HG02610 (cell line): Measurements from ENCODE around the gene TRDMT1.

Source experiments
- ATAC-seq: cut with Tn5 transposase; IDR thresholded peaks from one replicate; pipeline ENCODE4 v1.9.1; 2021; ENCODE audit warnings: mild to moderate bottlenecking, moderate library complexity; ENCODE audit not compliant: unreplicated experiment

TRDMT1 gene, protein sequence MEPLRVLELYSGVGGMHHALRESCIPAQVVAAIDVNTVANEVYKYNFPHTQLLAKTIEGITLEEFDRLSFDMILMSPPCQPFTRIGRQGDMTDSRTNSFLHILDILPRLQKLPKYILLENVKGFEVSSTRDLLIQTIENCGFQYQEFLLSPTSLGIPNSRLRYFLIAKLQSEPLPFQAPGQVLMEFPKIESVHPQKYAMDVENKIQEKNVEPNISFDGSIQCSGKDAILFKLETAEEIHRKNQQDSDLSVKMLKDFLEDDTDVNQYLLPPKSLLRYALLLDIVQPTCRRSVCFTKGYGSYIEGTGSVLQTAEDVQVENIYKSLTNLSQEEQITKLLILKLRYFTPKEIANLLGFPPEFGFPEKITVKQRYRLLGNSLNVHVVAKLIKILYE

DNA sequence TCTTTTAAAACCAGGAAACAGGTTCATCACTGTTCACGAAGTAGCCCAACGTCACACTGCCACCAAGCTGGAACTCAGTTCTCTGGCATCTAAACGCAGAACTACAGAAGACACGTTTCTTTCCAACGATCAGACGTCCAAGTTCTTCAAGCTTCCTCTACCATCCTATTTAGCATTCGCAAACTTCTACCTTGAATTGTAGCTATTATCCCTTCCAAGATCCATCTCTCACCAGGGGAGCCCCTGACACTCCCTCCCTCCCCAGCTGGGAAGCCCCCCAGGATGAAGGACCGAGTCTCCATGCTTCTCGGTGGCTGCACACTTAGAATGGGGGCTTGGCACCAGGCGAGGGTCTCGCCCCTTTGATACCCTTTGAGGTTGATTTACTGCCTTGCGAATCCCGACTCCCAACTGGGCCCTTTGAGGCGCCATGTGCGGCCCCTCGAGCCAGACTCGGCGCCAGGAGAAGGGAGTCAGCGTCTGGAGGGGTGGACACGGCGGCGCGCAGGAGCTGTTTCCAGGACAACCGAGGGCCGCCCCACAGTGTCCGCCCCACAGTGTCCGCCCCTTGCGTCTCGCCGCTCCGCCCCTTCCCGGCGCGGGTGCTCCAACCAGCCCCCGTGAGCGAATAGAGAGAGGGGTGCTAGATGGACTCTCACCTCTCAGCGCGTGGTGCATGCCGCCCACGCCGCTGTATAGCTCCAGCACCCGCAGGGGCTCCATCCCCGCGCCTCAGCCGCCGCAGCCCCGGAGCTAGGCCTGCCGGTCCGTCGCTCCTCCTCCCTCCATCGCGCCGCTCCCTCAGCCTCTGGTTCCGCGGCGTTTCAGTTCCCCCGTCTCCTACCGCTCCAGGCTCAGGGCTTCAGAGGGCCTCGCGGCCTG is at the start of gene TRDMT1:
TRDMT1 (minus strand) TSS at position 761 of the 882 bp plus-strand sequence; CDS start at position 723, 38 bp downstream.
- ATAC-seq, result peak; percentile 98

DNA sequence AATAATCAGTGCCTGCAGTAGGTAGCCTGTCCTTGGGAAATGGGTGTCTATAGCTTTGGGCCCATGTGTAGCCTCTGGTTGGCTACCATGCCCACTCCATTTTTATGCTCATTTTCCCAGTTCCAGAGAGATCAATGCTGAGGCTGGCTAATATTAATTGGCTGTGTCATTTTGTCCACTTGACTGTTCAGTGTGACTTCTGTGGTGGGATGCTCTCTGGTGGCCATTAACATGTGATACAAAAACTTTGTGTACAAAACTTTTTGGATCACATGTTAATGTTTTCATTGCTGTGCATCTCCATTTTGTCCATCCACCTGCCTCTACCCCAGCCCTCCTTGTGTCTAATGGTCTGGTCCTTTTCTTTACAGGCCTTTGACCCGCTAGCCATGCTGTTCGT is 49.3 kb upstream of the TRDMT1 start:
- ATAC-seq, result no peak

DNA sequence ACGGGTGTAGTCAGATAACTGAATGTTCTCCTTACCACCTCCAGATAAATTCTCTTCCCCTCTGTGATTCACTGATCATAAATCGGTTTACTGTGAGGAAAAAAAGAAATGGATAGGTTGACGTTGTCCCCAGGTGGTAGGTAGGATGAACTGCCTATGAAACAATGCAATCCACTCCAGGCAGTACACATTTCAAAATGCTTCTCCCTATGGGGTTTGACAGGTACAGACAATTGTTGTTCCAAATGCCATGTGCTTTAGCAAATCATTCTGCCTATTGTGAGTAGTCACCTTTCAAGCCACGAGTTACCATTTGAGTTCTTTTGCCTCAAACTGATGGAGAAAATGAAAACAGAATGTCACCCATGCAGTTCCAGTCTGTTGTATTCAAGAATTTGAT is 48.3 kb upstream of the TRDMT1 start:
- no peak for ATAC-seq

DNA sequence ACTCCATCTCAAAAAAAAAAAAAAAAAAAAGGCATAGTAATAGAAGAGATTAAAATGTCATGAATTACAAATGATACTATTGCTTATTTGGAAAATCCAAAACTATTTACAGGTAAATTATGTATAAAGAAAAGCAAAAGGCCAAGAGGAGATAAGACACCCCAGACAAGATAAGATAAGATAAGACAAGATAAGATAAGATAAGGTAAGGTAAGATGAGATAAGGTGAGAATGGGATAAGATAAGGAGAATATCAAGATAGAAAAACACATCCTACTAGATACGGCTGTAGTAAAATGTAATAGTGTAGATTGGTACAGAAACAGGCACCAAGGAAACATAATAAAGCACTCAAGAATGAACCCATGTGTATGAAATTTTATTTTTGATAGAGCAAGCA is 47.5 kb upstream of the TRDMT1 start:
- ATAC-seq, result no peak

DNA sequence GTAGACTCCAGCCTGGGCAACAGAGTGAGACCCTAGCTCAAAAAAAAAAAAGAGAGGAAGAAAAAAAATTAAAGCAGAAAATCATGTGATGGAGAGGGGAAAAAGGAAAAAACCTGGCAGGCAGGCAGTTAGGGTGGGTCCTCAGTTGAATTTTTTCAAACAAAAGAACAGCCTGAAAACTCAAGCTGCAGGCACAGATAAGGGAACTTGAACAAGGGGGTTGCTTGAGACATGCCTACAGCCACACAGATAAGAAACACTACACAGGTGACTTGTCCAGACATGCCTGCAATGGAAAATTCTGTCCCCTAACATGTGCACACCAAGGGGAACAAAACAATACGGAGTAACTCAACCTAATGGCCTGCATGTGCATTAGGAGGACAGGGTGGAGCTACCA is 45.7 kb upstream of the TRDMT1 start:
- ATAC-seq, result no peak

DNA sequence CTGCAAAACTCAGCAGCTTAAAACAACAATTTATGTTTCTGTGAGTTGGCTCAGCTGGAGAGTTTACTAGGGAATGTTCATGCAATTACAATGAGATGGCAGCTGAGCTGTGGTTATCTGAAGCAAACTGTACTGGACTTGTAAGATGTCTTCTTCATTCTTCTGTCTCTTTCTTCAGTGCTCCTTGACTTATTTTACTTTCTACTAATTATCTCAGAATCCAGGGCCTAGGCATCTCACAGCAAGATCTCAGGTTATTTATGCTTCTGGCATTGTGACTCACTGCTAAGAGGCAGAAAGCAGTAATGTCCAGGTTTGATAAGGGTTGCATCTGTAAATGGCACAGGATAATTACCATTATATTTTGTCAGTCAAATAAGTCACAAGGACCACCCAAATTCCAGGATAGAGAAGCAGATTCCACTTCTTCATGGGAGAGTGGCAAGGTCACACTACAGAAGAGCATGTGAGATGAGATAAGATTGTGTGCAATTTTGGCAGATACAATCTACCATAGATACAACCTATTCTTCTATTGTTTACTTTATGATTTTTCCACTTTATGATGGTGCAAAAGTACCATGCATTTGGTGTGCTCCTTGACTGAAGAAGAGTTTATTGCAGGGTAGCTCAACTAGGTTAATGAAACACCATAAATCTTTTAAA is 43.4 kb upstream of the TRDMT1 start:
- no peak for ATAC-seq

DNA sequence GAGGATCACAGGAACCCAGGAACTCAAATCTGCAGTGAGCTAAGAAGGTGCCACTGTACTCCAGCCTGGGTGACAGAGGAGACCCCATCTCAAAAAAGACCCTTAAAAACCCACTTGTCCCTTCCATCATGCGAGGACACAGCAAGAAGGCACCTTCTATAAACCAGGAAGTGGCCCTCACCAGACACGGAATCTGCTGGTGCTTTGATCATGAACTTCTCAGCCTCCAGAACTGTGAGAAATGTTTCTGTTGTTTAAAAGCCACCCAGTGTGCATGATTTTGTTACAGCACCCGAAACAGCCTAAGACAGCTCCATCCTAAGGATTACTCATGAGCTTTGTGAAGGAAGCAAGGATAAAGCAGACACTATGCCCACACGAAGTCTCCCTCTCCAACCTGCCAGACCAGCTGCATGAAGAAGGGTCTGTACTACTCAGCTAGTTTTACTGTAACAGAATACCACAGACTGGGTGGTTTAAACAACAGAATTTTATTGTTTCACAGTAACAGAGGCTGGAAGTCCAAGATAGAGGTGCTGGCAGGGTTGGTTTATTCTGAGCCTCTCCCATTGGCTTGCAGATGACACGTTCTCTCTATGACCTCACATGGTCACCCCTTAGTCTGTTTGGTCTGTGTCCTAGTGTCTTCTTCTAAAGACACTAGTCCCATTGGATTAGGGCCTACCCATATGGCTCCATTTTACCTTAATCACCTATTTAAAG is 40.3 kb upstream of the TRDMT1 start:
- ATAC-seq, result no peak

DNA sequence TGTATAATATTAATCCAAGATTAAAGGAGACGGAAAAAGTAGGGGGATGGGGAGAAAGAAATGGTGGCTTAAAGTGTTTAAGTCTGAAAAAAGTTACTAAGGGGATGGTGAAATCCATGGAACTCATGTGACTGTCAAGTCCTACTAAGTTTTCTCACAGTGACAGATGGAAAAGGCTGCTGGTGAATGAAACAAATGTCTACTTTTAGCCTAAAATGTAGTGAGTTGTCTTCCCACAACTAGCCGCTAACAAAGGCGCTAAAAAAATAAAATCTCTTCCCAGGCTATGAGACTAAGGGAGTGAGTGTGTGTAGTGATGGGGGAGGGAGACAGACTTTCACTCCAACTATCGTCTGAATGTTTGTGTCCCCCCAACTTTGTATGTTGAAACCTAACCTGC is 39.1 kb upstream of the TRDMT1 start:
- no peak for ATAC-seq

DNA sequence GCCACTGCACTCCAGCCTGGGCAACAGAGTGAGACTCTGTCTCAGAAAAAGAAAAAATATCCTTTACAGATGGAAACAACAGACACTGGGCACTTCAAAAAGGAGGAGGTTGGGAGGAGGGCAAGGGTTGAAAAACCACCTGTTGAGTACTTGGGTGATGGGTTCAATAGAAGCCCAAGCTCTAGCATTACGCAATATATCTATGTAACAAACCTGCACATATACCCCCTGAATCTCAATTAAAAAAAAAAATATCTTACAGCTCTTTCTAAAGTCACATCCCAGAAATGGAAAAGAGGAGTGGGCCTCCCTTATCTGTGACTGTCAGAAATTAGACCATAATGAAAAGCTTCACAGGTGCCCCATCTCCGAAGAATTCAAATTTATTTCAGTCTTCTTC is 38.6 kb upstream of the TRDMT1 start:
- ATAC-seq, result no peak

DNA sequence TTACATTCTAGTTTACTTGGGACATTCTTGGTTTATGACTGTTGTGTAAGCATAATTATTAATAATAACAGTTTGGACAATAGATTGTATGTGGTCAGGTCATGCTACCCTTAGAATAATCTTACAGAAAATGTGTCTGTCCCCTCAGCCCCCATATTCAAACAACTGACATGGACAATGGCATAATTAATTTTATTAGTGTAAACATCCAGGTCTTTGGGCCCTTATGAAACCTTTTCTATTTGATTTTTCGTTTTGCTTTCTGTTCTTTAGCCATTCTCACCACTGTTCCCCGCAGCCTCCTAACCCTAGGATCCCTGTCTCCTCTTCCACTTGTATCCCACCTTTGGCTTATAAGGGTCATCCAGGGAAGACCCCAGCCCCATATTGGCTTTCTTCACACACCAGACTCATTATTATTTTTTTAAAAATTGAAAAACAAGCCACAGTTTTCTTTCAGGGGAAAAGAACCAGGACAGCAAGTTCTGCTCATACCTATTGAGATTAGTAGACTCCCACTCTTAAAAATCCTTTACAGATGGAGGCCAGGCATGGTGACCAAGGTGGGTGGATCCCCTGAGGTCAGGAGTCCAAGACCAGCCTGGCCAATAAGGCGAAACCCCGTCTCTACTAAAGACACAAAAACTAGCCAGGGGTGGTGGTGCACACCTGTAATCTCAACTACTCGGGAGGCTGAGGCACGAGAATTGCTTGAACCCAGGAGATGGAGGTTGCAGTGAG is 38.0 kb upstream of the TRDMT1 start:
- no peak for ATAC-seq

DNA sequence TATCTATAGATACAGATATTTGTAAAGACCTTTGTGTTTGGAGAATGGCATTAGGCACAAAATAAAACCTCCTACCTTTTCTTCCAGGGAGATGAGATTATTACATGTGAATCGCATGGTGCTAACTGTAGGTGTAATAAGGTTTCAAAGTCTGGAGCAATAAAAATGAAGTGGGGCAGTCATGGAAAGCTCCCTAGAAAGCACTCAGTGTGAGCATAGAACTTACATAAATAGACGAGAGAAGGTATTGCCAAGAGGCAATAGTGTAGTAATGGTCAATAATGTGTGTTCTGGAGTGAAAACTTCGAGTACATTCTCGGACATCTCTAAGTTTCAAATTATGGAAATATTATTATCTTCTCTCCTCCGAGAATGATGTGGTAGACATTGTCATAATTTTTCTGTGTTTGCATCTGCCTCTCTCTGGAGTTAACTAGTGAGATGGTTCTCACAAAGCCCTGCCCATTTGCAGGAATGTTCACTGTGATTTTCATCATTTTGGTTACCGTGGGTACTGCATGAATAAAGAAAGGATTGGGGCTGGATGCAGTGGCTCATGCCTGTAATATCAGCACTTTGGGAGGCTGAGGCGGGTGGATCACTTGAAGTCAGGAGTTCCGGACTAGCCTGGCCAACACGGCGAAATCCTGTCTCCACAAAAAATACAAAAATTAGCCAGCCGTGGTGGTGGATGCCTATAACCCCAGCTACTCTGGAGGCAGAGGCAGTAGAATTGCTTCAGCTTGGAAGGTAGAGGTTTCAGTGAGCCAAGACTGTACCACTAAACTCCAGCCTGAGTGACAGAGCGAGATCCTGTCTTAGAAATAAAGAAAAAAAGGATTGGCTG is 37.2 kb upstream of the TRDMT1 start:
- no peak for ATAC-seq

DNA sequence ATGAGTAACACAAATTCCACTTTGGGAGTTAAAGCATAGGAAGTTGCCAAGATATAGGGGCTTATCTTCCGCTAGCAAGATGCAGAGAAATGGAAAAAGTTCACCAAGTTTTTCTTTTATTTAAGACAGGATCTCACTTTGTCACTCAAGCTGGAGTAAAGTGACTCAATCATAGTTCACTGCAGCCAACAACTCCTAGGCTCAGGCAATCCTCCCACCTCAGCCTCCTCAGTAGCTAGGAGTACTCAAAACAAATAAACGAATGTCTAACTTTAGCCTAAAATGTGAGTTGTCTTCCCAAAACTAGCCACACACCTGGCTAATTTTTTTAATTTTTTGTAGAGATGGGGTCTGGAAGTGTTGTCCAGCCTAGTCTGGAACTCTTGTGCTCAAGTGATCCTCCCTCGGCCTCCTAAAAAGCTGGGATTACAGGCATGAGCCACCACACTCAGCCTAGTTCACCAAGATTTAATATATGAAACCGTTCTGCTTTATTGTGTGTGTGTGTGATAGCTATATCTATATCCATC is 36.5 kb upstream of the TRDMT1 start:
- no peak for ATAC-seq

DNA sequence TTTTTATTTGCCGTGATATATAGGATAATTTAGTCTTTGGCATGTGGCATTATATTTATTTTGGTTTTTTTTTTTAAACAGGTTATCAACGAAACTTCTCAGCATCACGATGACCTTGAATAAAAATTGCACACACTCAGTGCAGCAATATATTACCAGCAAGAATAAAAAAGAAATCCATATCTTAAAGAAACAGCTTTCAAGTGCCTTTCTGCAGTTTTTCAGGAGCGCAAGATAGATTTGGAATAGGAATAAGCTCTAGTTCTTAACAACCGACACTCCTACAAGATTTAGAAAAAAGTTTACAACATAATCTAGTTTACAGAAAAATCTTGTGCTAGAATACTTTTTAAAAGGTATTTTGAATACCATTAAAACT is 35.7 kb upstream of the TRDMT1 start:
- ATAC-seq, result no peak

DNA sequence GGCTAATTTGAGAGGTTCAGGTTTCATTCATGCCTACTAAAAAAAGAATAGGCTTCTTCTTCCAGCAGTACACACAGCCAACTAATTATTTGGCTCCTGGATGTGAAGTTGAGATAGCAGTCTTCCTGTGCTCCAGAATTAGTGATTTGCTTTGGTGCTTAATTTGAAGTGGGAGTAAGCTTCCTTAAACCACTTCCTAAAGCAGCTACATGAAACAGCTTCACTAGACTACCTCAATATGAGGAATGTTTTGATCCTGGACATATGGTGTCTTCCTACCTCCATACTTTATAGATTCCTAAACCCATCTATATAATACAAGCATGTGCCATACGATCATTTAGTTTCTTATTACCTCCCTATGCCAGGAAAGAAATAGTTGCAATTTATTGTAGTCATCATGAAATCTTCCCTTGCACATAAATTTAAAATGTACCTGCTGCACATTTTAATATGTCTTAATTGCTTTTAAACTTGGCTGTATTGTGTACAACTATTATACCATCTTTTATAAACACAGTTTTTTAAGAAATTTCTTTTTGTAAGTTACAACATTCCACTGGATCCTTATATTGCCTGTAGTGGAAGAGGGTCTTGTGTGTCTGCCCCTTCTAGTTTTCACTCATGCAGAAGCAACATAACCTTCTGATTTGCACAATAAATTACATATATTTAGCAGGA is 35.1 kb upstream of the TRDMT1 start:
- ATAC-seq, result no peak

DNA sequence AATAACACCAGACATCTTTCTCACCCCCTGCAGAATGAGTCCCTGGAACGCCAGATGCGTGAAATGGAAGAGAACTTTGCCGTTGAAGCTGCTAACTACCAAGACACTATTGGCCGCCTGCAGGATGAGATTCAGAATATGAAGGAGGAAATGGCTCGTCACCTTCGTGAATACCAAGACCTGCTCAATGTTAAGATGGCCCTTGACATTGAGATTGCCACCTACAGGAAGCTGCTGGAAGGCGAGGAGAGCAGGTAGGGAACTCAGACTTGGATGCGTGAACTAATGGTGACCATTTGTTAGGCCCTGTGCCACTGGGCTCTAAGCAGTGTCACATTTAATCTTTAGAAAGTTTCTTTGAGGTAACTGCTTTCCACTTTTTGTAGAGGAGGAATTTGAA is 33.7 kb upstream of the TRDMT1 start:
- ATAC-seq, result no peak

DNA sequence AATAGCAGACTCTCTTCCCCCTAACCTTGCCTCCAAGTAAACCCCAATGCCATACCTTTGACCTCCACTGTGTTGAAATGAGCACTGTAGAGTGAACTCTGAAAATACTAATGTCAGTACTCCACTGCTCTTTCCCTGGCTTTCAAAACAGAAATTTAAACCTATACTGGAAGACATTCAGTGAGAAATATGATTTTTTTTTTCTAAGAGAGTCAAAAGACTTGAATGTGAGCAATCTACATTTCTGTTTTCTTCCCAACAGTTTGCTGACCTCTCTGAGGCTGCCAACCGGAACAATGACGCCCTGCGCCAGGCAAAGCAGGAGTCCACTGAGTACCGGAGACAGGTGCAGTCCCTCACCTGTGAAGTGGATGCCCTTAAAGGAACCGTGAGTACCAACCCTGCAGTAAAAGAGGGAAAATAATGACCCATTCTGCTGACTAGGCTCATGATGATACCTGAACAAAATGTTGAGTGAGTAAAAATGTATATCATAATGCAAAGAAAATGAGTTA is 33.0 kb upstream of the TRDMT1 start:
- ATAC-seq, result no peak

DNA sequence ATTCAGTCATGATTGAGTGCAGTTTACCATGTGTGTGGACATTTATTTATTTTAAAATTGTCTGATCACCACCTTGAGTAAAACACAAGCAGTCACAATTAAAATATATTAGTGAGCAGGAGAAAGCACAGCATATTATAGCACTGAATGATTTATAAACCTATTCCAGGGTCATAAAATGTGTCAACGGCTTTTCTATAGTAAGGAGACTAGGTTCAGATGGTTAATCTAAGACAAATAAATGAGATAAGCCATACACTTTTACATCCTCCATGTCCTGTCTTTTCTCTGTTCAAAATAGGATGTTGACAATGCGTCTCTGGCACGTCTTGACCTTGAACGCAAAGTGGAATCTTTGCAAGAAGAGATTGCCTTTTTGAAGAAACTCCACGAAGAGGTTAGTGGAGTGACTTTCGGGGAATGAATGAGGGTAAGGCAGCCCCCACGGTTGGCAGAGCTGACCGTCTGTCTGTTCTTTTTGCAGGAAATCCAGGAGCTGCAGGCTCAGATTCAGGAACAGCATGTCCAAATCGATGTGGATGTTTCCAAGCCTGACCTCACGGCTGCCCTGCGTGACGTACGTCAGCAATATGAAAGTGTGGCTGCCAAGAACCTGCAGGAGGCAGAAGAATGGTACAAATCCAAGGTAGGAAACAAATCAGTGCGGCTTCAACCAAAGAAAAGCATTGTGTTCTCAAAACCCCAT is 32.0 kb upstream of the TRDMT1 start:
- ATAC-seq, result no peak
